HG02840 (cell line): ENCODE measurements around the gene TPSAB1.

Source experiments
- ATAC-seq: cut with Tn5 transposase; IDR thresholded peaks from one replicate; pipeline ENCODE4 v1.9.1; 2021; ENCODE audit warnings: mild to moderate bottlenecking, moderate library complexity, moderate number of reproducible peaks; ENCODE audit not compliant: unreplicated experiment, low FRiP score

Gene TPSAB1

GRCh38 chr16:1209081-1209480 lies 31.4 kb upstream of the TPSAB1 start:
- ATAC-seq, result no peak

- no peak for ATAC-seq
Measured at GRCh38 chr16:1210461-1210860, 30.0 kb upstream of the TPSAB1 start.

- no peak for ATAC-seq
Measured at GRCh38 chr16:1211451-1212268, 28.8 kb upstream of the TPSAB1 start.

DNA sequence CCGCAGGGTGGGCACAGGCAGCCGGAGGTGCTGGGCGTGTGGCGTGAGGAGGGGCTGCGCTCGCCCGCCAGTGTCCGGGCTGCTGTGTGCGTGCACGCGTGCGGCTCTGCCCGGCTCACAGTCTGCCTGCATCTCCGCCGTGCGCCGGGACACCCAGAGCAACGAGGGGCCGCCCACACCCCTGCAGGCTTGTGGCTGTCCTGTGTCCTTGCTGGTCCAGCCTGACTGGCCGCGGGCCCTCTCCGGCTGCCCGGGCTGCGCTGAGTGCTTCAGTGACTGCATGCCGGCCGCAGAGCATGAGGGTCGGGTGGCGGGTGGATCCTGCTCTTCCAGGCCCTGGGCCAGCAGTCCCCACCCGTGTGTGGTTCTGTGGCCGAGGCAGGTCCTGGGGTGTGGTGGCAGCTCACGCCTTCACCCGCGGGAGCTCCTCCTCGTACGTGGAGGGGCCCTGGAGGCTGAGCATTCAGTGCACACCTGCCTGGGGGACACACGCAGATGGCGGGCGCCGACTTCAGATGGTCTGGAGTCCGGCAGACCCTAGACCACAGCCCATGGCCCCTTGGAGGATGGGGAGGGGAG lies 27.8 kb upstream of the TPSAB1 start:
- ATAC-seq, result no peak

GRCh38 chr16:1213231-1213630 lies 27.3 kb upstream of the TPSAB1 start:
- ATAC-seq, result no peak

GRCh38 chr16:1213796-1214372 lies 26.6 kb upstream of the TPSAB1 start:
- no peak for ATAC-seq

GRCh38 chr16:1214719-1215118 lies 25.8 kb upstream of the TPSAB1 start:
- no peak for ATAC-seq

DNA sequence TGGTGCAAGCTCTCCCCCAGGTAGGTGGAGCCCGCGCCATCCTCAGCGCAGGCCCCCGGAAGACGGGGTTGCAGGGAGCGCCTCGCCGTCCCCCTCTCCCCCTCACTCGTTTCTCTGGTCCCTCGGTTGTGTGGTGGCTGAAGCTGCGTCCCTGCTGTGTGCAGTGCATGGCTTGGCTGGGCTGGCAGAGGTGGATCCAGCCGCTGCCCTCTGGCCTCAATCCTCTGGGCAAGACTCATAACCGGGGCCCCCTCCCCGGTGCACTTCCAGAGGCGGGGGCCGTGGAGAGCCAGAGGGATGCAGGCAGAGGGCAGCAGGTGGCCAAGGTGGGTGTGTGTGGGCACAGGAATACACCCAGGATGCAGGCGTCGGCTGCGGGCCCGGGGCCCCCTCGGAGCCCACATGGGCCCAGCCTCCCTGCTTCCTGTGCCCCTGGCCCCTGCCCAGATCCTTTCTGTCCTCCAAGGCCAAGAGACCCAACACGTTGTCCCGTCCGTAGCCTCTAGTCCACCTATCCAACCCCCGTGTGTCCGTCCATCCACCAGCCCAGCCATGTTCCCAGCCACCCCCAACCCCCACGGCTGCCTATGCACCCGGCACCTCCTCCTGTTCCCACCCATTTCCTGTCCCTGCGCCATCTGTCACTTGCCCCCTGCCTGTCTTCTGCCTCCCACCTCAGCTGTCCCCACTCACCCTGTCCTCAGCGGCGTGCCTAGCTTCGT lies 24.8 kb upstream of the TPSAB1 start:
- no peak for ATAC-seq

DNA sequence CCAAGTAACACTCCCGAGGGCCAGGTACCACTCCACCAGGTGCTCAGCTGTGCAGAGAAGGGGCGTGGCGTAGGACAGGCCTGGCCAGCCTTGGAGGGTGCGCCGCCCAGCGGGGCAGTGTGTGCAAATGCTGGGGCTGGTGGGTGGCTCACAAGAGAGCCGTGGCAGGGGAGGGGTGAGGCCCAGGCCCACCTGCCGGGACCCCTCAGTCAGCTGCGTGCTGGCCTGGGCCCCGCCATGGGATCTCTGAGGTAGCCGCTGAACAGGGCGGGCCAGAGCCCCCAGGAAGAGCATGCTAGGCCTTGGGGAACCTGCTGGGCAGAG lies 24.2 kb upstream of the TPSAB1 start:
- no peak for ATAC-seq

GRCh38 chr16:1216681-1217400 lies 23.7 kb upstream of the TPSAB1 start:
- no peak for ATAC-seq

GRCh38 chr16:1217526-1217925 lies 23.0 kb upstream of the TPSAB1 start:
- ATAC-seq, result no peak

DNA sequence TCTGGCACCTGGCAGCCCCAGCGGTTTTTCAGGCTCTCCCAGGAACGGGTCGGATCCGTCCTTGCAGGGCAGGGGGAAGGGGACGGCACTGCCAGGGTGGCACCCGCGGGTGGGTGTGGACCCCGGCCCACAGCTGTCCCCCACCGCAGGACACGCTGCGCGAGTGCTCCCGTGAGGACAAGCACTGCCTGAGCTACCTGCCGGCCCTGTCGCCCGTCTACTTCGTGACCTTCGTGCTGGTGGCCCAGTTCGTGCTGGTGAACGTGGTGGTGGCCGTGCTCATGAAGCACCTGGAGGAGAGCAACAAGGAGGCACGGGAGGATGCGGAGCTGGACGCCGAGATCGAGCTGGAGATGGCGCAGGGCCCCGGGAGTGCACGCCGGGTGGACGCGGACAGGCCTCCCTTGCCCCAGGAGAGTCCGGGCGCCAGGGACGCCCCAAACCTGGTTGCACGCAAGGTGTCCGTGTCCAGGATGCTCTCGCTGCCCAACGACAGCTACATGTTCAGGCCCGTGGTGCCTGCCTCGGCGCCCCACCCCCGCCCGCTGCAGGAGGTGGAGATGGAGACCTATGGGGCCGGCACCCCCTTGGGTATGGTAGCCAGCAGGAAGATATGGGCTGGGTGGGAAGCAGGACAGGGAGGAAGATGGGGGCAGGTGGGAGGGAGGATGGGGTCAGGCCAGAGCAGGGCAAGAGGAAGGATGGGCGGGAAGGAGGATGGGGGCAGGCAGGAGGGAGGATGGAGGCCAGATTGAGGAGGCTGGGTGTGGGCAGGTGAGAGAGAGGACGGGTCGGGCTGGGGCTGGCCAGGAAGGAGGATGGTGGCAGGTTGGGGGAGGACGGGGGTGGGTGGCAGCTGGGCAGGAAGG lies 22.2 kb upstream of the TPSAB1 start:
- ATAC-seq, result no peak

DNA sequence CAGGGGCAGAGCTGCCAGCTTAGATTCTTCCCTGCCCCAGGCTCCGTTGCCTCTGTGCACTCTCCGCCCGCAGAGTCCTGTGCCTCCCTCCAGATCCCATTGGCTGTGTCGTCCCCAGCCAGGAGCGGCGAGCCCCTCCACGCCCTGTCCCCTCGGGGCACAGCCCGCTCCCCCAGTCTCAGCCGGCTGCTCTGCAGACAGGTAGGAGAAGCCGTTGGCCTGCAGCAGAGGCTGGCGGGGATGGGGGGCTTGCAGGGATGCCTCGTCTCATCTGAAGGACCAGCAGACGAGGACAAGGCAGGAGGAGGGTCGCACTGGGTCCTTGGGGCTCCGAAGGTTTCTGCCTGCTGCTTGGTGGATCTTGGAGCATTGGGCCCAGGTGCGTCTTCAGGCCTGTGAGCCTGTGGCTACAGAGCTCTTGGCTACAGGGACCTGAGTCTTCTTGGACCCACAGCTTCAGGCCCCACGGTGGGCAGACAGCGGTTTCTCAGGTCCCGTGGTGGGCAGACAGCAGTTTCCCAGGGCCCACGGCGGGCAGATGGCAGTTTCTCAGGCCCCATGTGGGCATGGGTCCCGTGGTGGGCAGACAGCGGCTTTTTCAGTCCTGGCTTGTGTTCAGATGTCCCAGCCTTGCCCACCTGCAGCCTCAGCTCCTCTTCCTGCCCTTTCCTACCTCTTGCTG lies 21.4 kb upstream of the TPSAB1 start:
- ATAC-seq, result no peak

- no peak for ATAC-seq
Measured at GRCh38 chr16:1220098-1220728, 20.3 kb upstream of the TPSAB1 start.

- ATAC-seq, result no peak
Measured at GRCh38 chr16:1220841-1221627, 19.5 kb upstream of the TPSAB1 start.

- no peak for ATAC-seq
Measured at GRCh38 chr16:1221628-1222552, 18.6 kb upstream of the TPSAB1 start.
